Tibial artery (tissue), 4 donors: ENCODE data around the gene HDGFL3.

Source experiments
- DNase-seq, 2 donors: peaks; one replicate each; pipeline ENCODE4 v3.0.0-alpha.2; 2019
- H3K27ac ChIP-seq, 2 donors: fragments of 200-600 bp; sonication (generic) in 1 of 2; 1 replicate in 1 of 2; 2 replicates in 1 of 2; pipeline ENCODE4 v1.5.1; 2018 to 2019; ENCODE audit warnings: mild to moderate bottlenecking in 1 of 2
- H3K27me3 ChIP-seq, 2 donors: fragments of 200-600 bp; sonication (generic) in 1 of 2; one replicate each; pipeline versions ENCODE4 v1.5.1 to v1.6.0; 2016 to 2019
- H3K36me3 ChIP-seq, 3 donors: fragments of 200-600 bp; sonication (generic) in 2 of 3; one replicate each; pipeline ENCODE4 v1.5.1; 2016 to 2019; ENCODE audit warnings: mild to moderate bottlenecking in 2 of 3
- H3K4me1 ChIP-seq, 4 donors: fragments of 200-600 bp; sonication (generic) in 2 of 4; 1 replicate in 3 of 4; 2 replicates in 1 of 4; pipeline ENCODE4 v1.5.1; 2016 to 2019
- H3K4me3 ChIP-seq, 2 donors: fragments of 200-600 bp; sonication (generic) in 1 of 2; 1 replicate in 1 of 2; 2 replicates in 1 of 2; pipeline ENCODE4 v1.5.1; 2018 to 2019; ENCODE audit warnings: mild to moderate bottlenecking in 2 of 2
- H3K9me3 ChIP-seq, 3 donors: fragments of 200-600 bp; sonication (generic) in 1 of 3; one replicate each; pipeline ENCODE4 v1.5.1; 2016 to 2019
- CTCF ChIP-seq, 2 experiments: fragments of 200-600 bp in 1 of 2; fragments of 450-650 bp in 1 of 2; IDR thresholded peaks; one replicate each; pipeline ENCODE4 v1.5.1; 2017 to 2019; ENCODE audit warnings: antibody characterized with exemption in 2 of 2, mild to moderate bottlenecking in 1 of 2, moderate library complexity in 1 of 2
- intact Hi-C: fragments of 100-400 bp; cut with DNase I; formaldehyde crosslinking; loops from one replicate; pipeline ENCODE4 v1.15.0; 2023; ENCODE audit warnings: low total_unique reads

HDGFL3 gene

GRCh38 chr15:83207660-83208366 is at the start of gene HDGFL3:
Gene HDGFL3 (minus strand): TSS chr15:83207823. CDS start chr15:83207414, 409 bp downstream.
- H3K27ac ChIP-seq = peak within 1 kb of the TSS; percentile 91 to 93
- H3K36me3 ChIP-seq = no peaks in the 10 kb centered on the region
- peak; percentile 59 to 82 for DNase-seq
- intact Hi-C loops = loop anchor here (5.0 to 10.0 kb wide), 2 partner anchors 196 to 663 kb away; partner anchors contain the start of genes C15orf40 and RPS17
- H3K27me3 ChIP-seq = no peaks in the 10 kb centered on the region
- no peaks in the 10 kb centered on the region for H3K9me3 ChIP-seq
- TF ChIP-seq CTCF (IDR thresholded peaks at IDR 0.05) = no peak
- H3K4me3 ChIP-seq = peak within 1 kb of the TSS; percentile 89 to 91
- peaks cover 0 to 37% (median 15%) of the 10 kb centered on the region in 4 donors for H3K4me1 ChIP-seq

- no peak for TF ChIP-seq CTCF (IDR thresholded peaks at IDR 0.05)
- DNase-seq = no peak
- intact Hi-C loops = no loop called here
- Histone ChIP-seq H3K27me3 (peaks cover 0 to 56% of the 10 kb centered on the region in 2 donors), H3K36me3 (no peaks in the 10 kb centered on the region), H3K4me1 (no peaks in the 10 kb centered on the region), H3K9me3 (no peaks in the 10 kb centered on the region), H3K27ac (no peak overlapping the region), H3K4me3 (no peak overlapping the region)
Observed at GRCh38 chr15:83250781-83251180, 43.2 kb upstream of the HDGFL3 start.

- no peak overlapping the region for H3K4me3 ChIP-seq
- no peak for TF ChIP-seq CTCF (IDR thresholded peaks at IDR 0.05)
- H3K9me3 ChIP-seq = no peaks in the 10 kb centered on the region
- H3K27me3 ChIP-seq = peaks cover 0 to 52% of the 10 kb centered on the region in 2 donors
- no peaks in the 10 kb centered on the region for H3K36me3 ChIP-seq
- H3K4me1 ChIP-seq = no peaks in the 10 kb centered on the region
- intact Hi-C loops = no loop called here
- DNase-seq = no peak
- no peak overlapping the region for H3K27ac ChIP-seq
Observed at GRCh38 chr15:83249030-83249343, 41.4 kb upstream of the HDGFL3 start.

GRCh38 chr15:83248151-83249029 is 40.8 kb upstream of the HDGFL3 start:
- no peak for DNase-seq
- Histone ChIP-seq H3K4me1 (no peaks in the 10 kb centered on the region), H3K4me3 (no peak overlapping the region), H3K27me3 (peaks cover 0 to 49% of the 10 kb centered on the region in 2 donors), H3K9me3 (no peaks in the 10 kb centered on the region), H3K36me3 (no peaks in the 10 kb centered on the region), H3K27ac (no peak overlapping the region)
- intact Hi-C loops = no loop called here
- TF ChIP-seq CTCF (IDR thresholded peaks at IDR 0.05) = peak; percentile 82 to 86

- intact Hi-C loops = no loop called here
- Histone ChIP-seq H3K4me3 (no peak overlapping the region), H3K27me3 (peaks cover 0 to 5% of the 10 kb centered on the region in 2 donors), H3K9me3 (peaks cover 0 to 5% (median 0%) of the 10 kb centered on the region in 3 donors), H3K4me1 (no peaks in the 10 kb centered on the region), H3K36me3 (no peaks in the 10 kb centered on the region), H3K27ac (no peak overlapping the region)
- DNase-seq = no peak
- no peak for TF ChIP-seq CTCF (IDR thresholded peaks at IDR 0.05)
Observed at GRCh38 chr15:83243634-83244033, 36.0 kb upstream of the HDGFL3 start.
